Fibroblast of villous mesenchyme (primary cell): ENCODE measurements around the gene GPX2. TPM values are rescaled to one million over a fixed set of nuclear protein-coding genes. Genes with fewer than 3 reads are reported as not detected.

Experiments used
- DNase-seq: peaks from one replicate; pipeline ENCODE4 v3.0.0-alpha.2; 2010; ENCODE audit warnings: low read depth
- H3K4me3 ChIP-seq: 2 replicates; pipeline ENCODE4 v1.5.1; 2011; ENCODE audit warnings: low read depth, mild to moderate bottlenecking, low read length
- CTCF ChIP-seq: IDR thresholded peaks from 2 replicates; pipeline ENCODE4 v1.5.1; 2012; ENCODE audit warnings: low read depth, mild to moderate bottlenecking, low read length; ENCODE audit not compliant: insufficient read depth
- total RNA-seq: library from RNA; depleted of rRNA; stranded (reverse); fragments of >200 nt; gene quantifications from 2 replicates; pipeline ENCODE4 v1.2.3, GENCODE V29; 2012

Gene GPX2
- total RNA-seq, 1 donor: not detected

DNA sequence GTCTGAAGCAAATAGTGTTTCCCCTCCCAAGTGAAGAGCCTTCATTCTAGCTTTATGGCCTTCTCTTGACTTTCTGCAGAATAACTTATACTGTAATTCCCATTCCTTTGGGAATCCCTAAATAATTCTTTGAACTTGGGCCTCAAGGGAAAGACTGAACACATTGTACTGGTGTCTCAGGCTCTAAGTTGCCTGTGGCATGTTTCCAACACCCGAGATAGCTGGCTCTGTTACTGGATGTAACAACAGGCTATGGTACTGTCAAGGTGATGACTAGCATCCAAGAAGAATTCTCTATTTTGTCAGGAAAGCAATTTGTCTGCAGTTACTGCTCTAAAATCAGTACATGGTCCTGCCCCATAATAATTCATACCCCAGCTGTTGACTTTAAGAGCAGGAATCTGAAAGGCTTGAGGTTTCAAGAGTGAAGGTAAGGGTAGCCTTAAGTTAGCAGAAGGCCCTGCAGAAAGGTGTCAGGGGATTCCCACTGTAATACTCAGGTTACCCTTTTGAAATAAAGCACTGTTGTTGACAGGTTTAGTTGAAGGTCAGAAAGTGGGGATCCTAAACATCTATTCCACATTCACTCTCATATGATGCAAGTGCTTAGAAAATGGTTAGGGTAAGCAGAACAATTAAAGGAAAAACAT, 5.2 kb downstream of the GPX2 start:
- TF ChIP-seq CTCF: no peak
- no peak for DNase-seq
- no peak overlapping the region for H3K4me3 ChIP-seq

DNA sequence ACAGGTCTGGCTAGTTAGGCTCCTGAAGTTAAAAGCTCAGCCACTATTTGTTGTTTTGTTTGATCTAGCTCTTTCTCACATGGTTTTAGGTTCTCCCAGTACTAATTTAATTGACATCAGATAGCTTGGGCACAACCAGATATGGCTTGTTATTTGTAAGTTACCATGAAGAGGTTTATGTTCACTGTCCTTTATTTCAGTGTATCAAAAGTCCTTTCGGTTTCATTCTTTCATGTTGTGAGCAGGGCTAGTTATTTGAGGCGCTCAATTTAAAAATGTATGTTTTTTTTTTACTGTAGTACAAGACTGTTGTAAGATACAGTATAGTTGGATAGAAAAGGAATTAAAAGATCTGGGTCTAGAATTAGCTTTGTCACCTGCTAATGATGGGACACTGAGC, 7.0 kb downstream of the GPX2 start:
- no peak overlapping the region for H3K4me3 ChIP-seq
- no peak for TF ChIP-seq CTCF
- no peak for DNase-seq

- no peak overlapping the region for H3K4me3 ChIP-seq
- DNase-seq: no peak
- no peak for TF ChIP-seq CTCF
These were observed 8.1 kb downstream of the GPX2 start for GRCh38 chr14:64934338-64934929.

- no peak for TF ChIP-seq CTCF
- DNase-seq: no peak
These were observed 10.3 kb downstream of the GPX2 start for GRCh38 chr14:64932231-64932630.

GRCh38 chr14:64931123-64931522, 11.4 kb downstream of the GPX2 start:
- TF ChIP-seq CTCF: no peak
- DNase-seq: no peak
- H3K4me3 ChIP-seq: no peak overlapping the region

More at GRCh38 chr14:64932231-64932630, 10.3 kb downstream of the GPX2 start:
- H3K4me3 ChIP-seq: no peak overlapping the region

GRCh38 chr14:64930085-64930843, 12.3 kb downstream of the GPX2 start:
- no peak for TF ChIP-seq CTCF
- no peak overlapping the region for H3K4me3 ChIP-seq
- DNase-seq: no peak

- DNase-seq: no peak
- no peak for TF ChIP-seq CTCF
- no peak overlapping the region for H3K4me3 ChIP-seq
These were observed 13.6 kb downstream of the GPX2 start for GRCh38 chr14:64929014-64929359.
